ENCODE results near the gene ST3GAL4.

DNA sequence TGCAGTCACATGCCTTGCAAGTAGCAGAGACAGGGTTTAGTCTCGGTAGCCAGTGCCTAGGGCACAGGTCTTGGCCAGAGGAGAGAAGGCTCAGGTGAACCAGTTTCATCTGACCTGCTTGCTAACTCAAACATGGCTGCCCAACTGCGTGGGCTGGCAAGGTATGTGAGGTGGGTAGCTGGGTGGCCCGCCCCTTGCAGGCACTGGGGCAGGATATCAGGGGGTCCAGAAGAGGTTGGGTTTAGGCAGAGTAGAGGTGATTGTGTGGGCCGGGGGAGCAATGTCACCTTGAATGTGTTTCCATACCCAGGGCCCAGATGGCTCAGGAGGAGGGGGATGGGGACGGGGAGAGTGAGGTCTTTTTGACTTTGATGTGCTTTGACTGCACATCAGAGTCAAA lies 37.7 kb downstream of the ST3GAL4 start:
- TF ChIP-seq, protein P1, sequence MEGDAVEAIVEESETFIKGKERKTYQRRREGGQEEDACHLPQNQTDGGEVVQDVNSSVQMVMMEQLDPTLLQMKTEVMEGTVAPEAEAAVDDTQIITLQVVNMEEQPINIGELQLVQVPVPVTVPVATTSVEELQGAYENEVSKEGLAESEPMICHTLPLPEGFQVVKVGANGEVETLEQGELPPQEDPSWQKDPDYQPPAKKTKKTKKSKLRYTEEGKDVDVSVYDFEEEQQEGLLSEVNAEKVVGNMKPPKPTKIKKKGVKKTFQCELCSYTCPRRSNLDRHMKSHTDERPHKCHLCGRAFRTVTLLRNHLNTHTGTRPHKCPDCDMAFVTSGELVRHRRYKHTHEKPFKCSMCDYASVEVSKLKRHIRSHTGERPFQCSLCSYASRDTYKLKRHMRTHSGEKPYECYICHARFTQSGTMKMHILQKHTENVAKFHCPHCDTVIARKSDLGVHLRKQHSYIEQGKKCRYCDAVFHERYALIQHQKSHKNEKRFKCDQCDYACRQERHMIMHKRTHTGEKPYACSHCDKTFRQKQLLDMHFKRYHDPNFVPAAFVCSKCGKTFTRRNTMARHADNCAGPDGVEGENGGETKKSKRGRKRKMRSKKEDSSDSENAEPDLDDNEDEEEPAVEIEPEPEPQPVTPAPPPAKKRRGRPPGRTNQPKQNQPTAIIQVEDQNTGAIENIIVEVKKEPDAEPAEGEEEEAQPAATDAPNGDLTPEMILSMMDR (IDR thresholded peaks at IDR 0.05): no peak
- TF ChIP-seq ZFX (IDR thresholded peaks at IDR 0.05; ENCODE audit: borderline replicate concordance): no peak

All from 22Rv1 (cell line).